PC-3 (cell line): ENCODE data around the gene VPS25. TPM values are rescaled to one million over a fixed set of nuclear protein-coding genes. Genes with fewer than 3 reads are reported as not detected.

Experiments
- ATAC-seq: fragments of 200-7000 bp; cut with Tn5 transposase; 2 replicates; pipeline ENCODE4 v1.9.1; 2020; ENCODE audit warnings: mild to moderate bottlenecking, moderate library complexity
- BruUV-seq: library from RNA; stranded (reverse); fragments of 400-500 nt; replicated peaks from 2 replicates; lab custom pipeline; 2021; lab: Mats Ljungman, UMichigan
- CTCF ChIA-PET: fragments of 300-600 bp; sonication (Branson Sonifier 250); formaldehyde crosslinking; loops from one replicate; lab custom pipeline; 2022; ENCODE audit warnings: antibody characterized with exemption; lab: Charles Lee
- POLR2A ChIA-PET: fragments of 300-600 bp; sonication (Branson Sonifier 250); formaldehyde crosslinking; loops from one replicate; lab custom pipeline; 2022; ENCODE audit warnings: antibody characterized with exemption; ENCODE audit not compliant: unreplicated experiment; lab: Charles Lee
- DNase-seq: peaks from one replicate; pipeline ENCODE4 v3.0.0-alpha.2; 2015
- H2AFZ ChIP-seq: fragments of 300-600 bp; sonication (generic); 2 replicates; pipeline ENCODE4 v1.6.0; 2016; ENCODE audit warnings: antibody characterized with exemption, low read length
- H3F3A ChIP-seq: fragments of 300-600 bp; sonication (generic); one replicate; pipeline ENCODE4 v1.6.0; 2017; ENCODE audit warnings: antibody characterized with exemption, low read length, control low read depth, mild to moderate bottlenecking; ENCODE audit not compliant: unreplicated experiment
- H3K27ac ChIP-seq: fragments of 300-600 bp; sonication (generic); 2 replicates; pipeline ENCODE4 v1.5.1; 2016; ENCODE audit warnings: mild to moderate bottlenecking, low read length
- H3K27me3 ChIP-seq: fragments of 300-600 bp; sonication (generic); 2 replicates; pipeline ENCODE4 v1.6.1; 2016; ENCODE audit warnings: low read length, mixed read lengths
- H3K36me3 ChIP-seq: fragments of 300-600 bp; sonication (generic); 2 replicates; pipeline ENCODE4 v1.6.1; 2016; ENCODE audit warnings: low read depth, mixed run types, low read length, mixed read lengths
- H3K4me1 ChIP-seq: fragments of 300-600 bp; sonication (generic); 2 replicates; pipeline ENCODE4 v1.5.1; 2016; ENCODE audit warnings: low read length; ENCODE audit not compliant: insufficient read depth
- H3K4me2 ChIP-seq: fragments of 300-600 bp; sonication (generic); 2 replicates; pipeline ENCODE4 v1.6.0; 2016; ENCODE audit warnings: low read length
- H3K4me3 ChIP-seq: fragments of 300-600 bp; sonication (generic); 2 replicates; pipeline ENCODE4 v1.5.1; 2016; ENCODE audit warnings: mild to moderate bottlenecking, low read length, mixed read lengths
- H3K79me2 ChIP-seq: fragments of 300-600 bp; sonication (generic); 2 replicates; pipeline ENCODE4 v1.6.1; 2017; ENCODE audit warnings: low read length, mixed read lengths
- H3K9ac ChIP-seq: fragments of 300-600 bp; sonication (generic); 2 replicates; pipeline ENCODE4 v1.6.0; 2016; ENCODE audit warnings: mild to moderate bottlenecking, low read length
- H3K9me2 ChIP-seq: fragments of 300-600 bp; sonication (generic); replicated peaks from 2 replicates; pipeline ENCODE4 v1.6.1; 2016; ENCODE audit warnings: mixed run types, low read length, mixed read lengths
- H3K9me3 ChIP-seq: fragments of 300-600 bp; sonication (generic); 2 replicates; pipeline ENCODE4 v1.6.1; 2016; ENCODE audit warnings: low read length, mixed read lengths
- H4K20me1 ChIP-seq: fragments of 300-600 bp; sonication (generic); 2 replicates; pipeline ENCODE4 v1.6.1; 2016; ENCODE audit warnings: low read length, mixed read lengths
- EZH2 ChIP-seq: fragments of 300-600 bp; sonication (generic); IDR thresholded peaks from one replicate; pipeline ENCODE4 v1.6.1; 2017; ENCODE audit warnings: antibody characterized with exemption, mild to moderate bottlenecking, low read length; ENCODE audit not compliant: unreplicated experiment
- EZH2phosphoT487 ChIP-seq: fragments of 300-600 bp; sonication (generic); IDR thresholded peaks from 2 replicates; pipeline ENCODE4 v1.6.1; 2018; ENCODE audit warnings: mild to moderate bottlenecking, antibody characterized with exemption, low read length, borderline replicate concordance
- intact Hi-C: fragments of 100-400 bp; cut with micrococcal nuclease; formaldehyde crosslinking; loops from 2 replicates; pipeline ENCODE4 v1.9.0; 2023
- total RNA-seq: library from RNA; depleted of rRNA; stranded (reverse); fragments of >200 nt; gene quantifications from 2 replicates; pipeline ENCODE4 v1.2.3, GENCODE V29; 2014
- TF ChIP-seq, protein P1 (sequence below): fragments of 300-600 bp; sonication (generic); conservative IDR thresholded peaks from 2 replicates; pipeline ENCODE4 v1.5.1; 2017; ENCODE audit warnings: antibody characterized with exemption, low read depth, mild to moderate bottlenecking, low read length

VPS25 gene
- total RNA-seq, 1 experiment from 2014 or later, result 62.0 TPM

DNA sequence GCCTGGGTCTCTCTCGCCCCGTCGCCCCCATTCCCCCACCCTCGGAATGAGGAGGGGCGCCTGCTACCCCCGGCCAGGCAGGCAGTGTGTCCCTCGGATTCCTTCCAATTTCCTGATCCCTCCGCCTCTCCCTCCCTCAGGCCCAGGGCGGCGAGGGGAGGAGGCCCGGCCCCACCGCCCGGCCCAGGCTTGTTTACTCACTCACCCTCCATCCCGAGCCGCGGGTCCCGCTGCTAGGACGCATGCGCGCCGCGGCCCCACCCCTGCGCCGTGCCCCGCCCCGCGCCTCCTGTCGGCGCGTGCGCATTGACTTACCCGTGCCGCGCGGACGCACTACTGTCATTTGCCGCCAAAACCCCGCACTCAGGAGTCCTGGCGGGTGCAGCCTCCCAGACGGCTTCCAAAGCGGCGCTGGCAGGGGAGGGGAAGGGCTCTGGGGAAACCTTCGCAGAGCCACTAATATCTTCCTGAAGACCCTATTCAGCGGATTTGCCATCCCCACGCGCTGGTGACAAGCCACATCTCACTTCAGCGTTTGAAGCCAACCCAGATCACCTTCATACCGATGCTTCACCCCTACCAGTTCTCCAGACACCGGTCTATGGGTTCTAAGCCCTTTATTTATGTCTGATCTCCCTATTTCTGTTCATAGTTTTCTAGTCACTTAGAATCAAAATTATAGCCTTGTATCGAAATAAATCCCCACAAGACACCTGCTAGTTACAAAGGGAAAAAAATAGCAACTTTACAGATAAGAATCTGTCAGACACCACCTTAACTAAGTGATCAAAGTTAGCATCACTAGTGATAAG lies 28.2 kb upstream of the VPS25 start, which contains the start of gene EZH1:
Gene EZH1, minus strand, starts transcription at position 235 of the 812 bp plus-strand sequence. CDS start 16,099 bp downstream, outside the sequence.
- Histone ChIP-seq H3K4me1 (peaks cover 7% of the 10 kb centered on the region), H4K20me1 (no peaks in the 10 kb centered on the region), H3K9ac (peak within 1 kb of the TSS; percentile 66), H3K9me2 (no peaks in the 10 kb centered on the region), H3K9me3 (no peaks in the 10 kb centered on the region), H3K4me2 (peak within 1 kb of the TSS; percentile 83), H3F3A (no peaks in the 10 kb centered on the region), H3K4me3 (peak within 1 kb of the TSS; percentile 65), H3K27me3 (no peaks in the 10 kb centered on the region), H3K27ac (peak within 1 kb of the TSS; percentile 46), H2AFZ (peak within 1 kb of the TSS; percentile 78), H3K36me3 (no peaks in the 10 kb centered on the region), H3K79me2 (peaks cover 5% of the 10 kb centered on the region)
- intact Hi-C loops, result loop anchor here (1.0 kb wide), 1 partner anchor 18 kb away; no protein-coding TSS in a partner anchor
- DNase-seq, result peak; percentile 88
- TF ChIP-seq, protein P1, sequence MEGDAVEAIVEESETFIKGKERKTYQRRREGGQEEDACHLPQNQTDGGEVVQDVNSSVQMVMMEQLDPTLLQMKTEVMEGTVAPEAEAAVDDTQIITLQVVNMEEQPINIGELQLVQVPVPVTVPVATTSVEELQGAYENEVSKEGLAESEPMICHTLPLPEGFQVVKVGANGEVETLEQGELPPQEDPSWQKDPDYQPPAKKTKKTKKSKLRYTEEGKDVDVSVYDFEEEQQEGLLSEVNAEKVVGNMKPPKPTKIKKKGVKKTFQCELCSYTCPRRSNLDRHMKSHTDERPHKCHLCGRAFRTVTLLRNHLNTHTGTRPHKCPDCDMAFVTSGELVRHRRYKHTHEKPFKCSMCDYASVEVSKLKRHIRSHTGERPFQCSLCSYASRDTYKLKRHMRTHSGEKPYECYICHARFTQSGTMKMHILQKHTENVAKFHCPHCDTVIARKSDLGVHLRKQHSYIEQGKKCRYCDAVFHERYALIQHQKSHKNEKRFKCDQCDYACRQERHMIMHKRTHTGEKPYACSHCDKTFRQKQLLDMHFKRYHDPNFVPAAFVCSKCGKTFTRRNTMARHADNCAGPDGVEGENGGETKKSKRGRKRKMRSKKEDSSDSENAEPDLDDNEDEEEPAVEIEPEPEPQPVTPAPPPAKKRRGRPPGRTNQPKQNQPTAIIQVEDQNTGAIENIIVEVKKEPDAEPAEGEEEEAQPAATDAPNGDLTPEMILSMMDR, result no peak
- no peak for TF ChIP-seq EZH2phosphoT487
- TF ChIP-seq EZH2, result no peak
- ChIA-PET POLR2A (no interaction called here), CTCF (no interaction called here)
- peak; percentile 90 for ATAC-seq
- BruUV-seq, result TSS peak; percentile 78

GRCh38 chr17:42748202-42748907 lies 24.9 kb upstream of the VPS25 start:
- DNase-seq (no peak), ATAC-seq (no peak)
- Histone ChIP-seq H3K27me3 (no peaks in the 10 kb centered on the region), H3K4me2 (no peak overlapping the region), H3F3A (no peaks in the 10 kb centered on the region), H3K36me3 (no peaks in the 10 kb centered on the region), H3K4me3 (no peak overlapping the region), H3K9me3 (no peaks in the 10 kb centered on the region), H3K4me1 (peaks cover 7% of the 10 kb centered on the region), H4K20me1 (no peaks in the 10 kb centered on the region), H3K9ac (no peak overlapping the region), H2AFZ (no peak overlapping the region), H3K27ac (no peak overlapping the region), H3K9me2 (no peaks in the 10 kb centered on the region), H3K79me2 (peaks cover 5% of the 10 kb centered on the region)
- TF ChIP-seq EZH2 (no peak), EZH2phosphoT487 (no peak)
- TF ChIP-seq, protein P1, result no peak
- ChIA-PET POLR2A (no interaction called here), CTCF (no interaction called here)
- intact Hi-C loops, result no loop called here
- BruUV-seq, result no TSS peak
